Hematopoietic multipotent progenitor cell treated with erythropoietin and hydrocortisone succinate and interleukin-3 and kit ligand, for 17 days (in vitro differentiated cells): ENCODE data around the gene ACKR2.

Experiments used
- DNase-seq: peaks from one replicate; pipeline ENCODE4 v3.0.0-alpha.2; 2015; ENCODE audit warnings: low spot score

ACKR2 gene

DNA sequence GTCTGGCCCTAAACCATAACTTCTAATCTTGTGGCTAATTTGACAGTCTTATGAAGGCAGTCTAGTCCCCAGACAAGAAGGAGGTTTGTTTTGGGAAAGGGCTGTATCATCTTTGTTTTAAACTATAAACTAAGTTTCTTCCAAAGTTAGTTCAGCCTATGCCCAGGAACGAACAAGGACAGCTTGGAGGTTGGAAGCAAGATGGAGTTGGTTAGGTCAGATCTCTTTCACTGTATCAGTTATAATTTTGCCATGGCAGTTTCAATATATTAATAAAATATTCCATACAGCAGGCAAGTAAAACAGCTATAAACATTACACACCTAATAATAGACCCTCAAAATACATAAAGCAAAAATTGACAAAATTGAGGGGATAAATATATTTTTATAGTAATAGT lies 83.6 kb downstream of the ACKR2 start:
- DNase-seq = no peak

DNA sequence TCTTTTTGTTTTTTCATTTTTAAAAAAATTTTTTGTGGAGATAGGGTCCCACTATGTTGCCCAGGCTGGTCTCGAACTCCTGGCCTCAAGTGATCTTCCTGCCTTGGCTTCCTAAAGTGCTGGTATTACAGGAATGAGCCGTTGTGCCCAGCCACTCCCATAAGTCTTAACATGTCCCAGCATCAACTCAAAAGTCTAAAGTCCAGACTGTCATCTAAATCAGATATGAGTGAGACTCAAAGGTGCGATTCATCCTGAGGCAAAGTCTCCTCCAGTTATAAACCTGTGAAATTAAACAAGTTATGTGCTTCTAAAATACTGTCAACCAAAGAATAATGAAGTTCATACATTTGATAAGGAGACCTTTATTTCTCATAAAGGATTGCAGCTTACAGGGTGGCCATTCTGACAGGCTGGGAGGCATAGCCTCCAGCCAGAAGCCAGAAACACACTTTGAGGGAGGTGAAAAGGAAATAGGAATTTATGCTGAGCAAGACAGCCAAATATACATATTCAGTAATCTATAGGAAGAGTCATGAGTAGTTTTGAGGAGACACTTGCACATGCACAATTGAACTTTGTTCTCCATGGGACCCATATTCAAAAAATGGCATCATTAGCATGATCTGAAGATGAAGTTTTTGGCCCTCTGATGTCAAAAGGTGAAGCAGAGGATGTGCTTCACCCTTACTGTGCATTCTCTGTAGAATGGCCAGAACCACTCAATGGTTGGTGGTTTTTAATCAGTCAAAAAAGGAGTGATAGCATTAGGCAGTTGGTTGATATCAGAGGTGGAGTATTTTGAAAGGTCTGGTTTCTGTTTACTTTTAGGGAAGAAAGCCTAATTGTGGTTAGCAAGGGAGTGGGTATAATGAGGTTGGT lies 85.7 kb downstream of the ACKR2 start:
- DNase-seq = no peak

DNA sequence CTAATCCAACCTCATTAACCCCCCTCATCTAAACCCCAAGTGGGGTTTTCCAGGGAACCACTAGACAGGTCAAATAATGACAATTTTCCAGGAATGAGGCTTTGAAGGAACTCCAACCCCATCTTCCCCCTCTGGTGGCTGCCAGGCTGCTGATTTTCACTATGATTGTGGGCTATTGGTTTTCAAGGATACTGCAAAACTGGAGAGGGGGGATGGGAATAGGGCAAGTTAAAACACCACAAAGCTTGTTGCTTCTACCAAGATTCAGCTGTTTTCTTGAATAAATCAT lies 86.3 kb downstream of the ACKR2 start:
- DNase-seq = no peak

DNA sequence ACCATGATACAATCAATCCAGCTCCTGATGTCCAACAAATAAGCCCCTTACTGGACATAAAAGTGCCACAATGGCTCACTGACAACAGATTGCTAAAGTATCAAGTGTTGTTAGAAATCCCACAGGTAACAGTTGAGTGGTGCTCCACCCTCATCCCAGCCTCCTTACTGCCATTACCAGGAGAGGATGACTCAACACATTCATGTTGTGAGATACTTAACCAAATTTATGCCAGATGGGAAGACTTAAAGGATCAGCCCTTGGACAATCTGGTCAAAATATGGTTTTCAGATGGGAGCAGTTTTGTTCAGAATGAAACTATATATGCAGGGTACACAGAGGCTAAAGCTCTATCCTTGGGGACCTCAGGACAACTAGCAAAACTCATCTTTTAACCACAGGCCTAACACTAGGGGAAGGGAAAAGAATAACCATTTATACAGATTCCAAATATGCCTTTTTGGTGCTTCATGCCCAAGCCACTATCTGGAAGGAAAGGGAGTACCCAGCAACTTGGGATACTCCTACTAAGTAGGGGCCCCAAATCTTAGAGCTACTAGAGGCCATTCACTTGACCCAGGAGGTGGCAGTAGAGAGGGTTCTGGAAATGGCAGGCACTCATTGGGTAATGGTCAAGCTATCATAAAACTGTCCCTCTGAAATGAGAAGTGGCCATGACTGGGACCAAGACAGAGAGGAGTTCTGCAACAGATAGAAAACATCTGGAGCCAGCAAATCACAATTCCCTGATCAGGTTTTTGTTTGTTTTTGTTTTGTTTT lies 89.8 kb downstream of the ACKR2 start:
- no peak for DNase-seq

DNA sequence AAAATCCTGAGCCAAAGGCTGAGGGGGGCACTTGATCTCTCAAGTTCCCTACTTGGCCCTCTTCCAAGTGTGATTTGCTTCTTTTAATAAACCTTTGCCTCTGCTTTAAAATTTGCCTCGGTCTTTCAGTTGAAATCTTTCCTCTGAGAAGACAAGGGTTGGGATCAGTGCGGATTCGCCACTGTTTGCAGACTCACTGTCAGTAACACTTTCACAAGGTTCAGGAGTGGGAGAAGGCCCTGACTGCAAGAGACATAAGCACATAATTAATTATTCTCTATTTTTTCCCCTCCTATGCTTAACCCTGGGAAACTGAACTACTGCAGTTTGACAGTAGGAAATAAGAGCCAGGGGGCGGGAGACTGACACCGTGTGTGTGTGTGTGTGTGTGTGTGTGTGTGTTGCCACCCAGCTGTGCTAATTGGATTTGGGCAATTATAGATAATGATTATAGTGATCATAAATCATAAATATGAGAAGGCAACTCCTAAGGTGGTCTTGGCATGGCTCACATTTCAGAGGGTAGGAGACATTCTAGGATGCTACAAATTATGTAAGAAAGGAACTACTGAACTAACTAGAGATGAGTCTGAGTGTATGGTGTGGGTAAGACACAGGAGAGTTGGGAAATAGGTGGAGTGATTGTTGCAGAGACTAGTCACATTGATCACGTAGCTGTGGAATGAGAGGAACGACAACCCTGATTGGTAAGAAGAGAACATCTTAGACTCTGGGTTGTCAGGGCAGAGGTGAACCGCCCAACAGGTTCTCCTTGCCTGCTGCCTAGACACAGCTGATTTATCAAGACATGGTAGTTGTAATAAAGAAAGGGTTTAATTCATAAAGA lies 91.2 kb downstream of the ACKR2 start:
- DNase-seq = no peak

DNA sequence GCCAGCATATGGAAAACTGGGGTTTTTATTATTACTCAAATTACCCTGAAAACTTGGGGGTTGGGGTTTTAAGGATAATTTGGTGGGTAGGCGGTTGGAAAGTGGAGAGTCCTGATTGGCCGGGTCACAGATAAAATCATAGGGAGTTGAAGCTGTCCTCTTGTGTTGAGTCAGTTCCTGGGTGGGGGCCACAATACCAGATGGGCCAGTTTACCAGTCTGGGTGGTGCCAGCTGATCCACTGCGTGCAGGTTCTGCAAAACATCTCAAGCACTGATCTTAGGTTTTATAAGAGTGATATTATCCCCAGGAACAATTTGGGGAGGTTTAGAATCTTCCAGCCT lies 91.8 kb downstream of the ACKR2 start:
- no peak for DNase-seq

DNA sequence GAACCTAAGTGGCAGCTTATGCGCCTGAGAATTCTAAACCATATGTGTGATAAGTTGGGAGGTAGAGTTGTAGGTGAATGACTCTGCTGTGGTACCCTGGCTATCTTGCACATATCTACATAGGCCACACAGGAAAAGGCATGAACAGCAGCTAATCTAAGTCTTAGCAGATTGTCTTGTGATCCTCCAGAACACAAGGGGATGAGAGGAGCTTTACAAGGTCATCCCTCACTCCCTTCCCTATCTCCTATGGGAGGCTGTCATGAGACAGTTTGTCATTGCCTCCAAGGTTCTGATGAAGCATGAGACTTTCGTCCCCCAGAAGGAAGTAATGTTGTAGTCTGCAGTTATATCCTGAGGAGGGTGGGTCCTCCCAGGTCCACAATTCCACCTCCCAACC lies 93.0 kb downstream of the ACKR2 start:
- no peak for DNase-seq

DNA sequence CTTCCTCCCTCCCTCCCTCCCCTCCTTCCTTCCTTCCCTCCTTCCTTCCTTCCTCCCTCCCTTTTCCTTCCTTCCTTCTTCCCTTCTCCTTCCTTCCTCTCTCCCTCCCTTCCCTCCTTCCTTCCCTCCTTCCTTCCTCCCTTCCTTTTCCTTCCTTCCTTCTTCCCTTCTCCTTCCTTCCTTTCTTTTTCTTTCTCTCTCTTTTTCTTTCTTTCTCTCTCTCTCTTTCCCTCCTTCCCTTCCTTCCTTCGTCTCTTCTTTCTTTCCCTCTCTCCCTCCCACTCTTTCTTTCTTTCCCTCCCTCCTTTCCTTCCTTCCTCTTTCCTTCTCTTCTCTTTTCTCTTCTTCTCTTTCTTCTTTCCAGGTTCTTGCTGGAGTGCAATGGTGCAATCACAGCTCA lies 94.8 kb downstream of the ACKR2 start:
- DNase-seq = no peak

DNA sequence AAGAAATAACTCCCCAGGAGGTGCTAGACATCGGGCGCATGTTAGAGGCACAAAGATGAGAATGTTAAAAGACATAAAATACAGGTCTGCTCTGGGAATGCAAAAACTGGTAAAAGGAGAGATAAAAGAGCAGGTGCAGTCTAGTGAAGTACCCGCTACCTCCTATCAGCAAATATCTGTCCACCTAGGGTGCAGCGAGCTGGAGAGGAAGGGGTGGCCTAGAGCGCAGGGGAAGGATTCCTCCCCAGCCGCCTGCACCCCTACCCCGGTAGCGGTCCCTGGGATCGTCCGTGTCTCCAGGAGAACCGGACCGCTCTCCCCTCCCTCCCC lies 96.5 kb downstream of the ACKR2 start:
- DNase-seq = no peak

DNA sequence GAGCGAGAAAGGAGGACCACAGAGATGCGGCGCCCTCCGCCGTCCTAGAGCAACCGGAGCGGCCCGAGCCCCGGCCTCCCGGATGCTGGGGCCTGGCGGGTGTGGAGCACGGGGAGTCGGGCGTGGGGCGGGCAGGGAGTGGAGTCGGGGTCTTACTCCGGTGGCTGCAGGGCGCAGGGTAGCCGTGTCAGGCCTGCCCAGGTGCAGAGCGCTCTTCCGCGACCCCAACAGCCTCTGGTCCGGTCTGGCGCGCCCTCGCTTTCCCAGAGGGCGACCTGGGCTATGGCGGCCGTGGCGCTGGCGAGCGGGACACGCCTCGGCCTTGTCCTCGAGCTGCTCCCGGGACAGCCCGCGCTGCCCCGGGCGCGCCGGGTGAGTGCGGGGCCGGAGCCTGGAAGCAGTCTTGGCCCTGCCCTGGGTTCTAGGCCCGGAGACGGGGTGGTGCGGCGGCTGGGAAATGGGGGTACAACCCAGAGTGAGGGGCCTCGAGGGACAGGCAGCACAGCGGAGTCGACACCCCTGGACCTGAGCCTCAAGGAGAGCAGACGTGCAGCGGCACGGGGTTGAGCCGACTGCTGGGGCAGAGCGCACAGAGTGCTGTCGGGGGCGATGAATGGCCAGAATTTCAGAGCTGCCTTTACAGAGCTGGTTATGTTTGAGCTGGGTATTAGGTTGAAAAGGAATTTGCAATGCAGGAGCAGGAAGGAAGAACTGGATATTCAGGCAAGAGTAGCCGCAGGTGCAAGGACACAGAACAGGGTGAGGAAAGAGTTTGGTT lies 97.0 kb downstream of the ACKR2 start, which contains the start of gene ZNF662:
Gene ZNF662 (plus strand): TSS at position 73 of the 778 bp plus-strand sequence. CDS start 1,973 bp downstream, outside the sequence.
- no peak for DNase-seq

DNA sequence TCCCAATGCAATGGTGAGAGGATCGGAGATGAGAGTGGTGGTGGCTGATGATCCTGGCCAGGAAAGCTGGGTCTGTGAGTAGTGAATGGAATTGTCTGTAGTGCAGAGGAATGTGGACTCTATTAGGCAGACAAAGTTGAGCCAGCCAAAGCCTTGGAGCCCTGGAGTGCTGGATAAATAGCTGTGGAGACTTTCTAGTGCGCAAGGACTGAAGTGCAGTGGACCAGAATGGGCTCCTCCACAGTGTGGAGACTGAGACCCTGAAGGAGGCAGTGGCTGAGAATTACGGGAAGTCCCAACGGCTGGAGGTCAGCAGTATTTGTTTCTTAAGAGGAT lies 97.6 kb downstream of the ACKR2 start:
- no peak for DNase-seq

DNA sequence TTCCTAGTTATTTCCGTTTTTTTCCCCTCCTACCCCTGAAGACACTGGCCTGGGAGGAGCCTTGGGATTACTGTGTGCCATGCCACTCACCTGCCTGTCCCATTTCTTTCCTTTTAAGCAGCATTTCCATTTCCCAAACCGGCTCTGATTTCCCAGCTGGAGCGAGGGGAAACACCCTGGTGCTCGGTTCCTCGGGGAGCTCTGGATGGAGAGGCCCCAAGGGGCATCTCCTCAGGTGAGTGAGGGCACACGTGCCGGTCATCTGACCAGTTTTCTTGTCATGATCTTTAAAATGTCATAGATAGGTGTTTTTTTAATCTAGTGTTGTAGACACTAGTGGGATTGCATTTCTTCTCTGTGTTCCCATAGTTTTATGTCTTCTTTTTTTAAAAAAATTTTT lies 99.4 kb downstream of the ACKR2 start:
- DNase-seq = no peak

DNA sequence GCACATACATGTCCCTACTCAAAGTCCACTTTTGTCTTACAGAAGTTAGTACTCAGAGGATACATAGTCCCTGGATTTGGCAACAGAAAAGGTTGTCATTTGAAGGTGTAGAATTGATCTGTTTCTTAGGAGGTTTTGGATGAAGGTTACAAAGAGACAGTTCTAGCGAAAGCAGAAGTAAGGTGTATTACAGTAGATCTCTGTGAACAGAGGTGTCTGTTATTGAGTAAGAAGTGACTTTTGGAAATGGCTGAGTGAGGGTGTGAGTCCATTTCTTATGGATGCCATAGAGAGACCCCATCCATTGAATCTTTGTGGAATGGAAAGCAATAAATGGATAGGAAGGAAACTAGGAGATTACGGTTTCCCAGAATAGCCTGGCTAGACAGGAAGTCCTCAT lies 102.3 kb downstream of the ACKR2 start:
- no peak for DNase-seq

DNA sequence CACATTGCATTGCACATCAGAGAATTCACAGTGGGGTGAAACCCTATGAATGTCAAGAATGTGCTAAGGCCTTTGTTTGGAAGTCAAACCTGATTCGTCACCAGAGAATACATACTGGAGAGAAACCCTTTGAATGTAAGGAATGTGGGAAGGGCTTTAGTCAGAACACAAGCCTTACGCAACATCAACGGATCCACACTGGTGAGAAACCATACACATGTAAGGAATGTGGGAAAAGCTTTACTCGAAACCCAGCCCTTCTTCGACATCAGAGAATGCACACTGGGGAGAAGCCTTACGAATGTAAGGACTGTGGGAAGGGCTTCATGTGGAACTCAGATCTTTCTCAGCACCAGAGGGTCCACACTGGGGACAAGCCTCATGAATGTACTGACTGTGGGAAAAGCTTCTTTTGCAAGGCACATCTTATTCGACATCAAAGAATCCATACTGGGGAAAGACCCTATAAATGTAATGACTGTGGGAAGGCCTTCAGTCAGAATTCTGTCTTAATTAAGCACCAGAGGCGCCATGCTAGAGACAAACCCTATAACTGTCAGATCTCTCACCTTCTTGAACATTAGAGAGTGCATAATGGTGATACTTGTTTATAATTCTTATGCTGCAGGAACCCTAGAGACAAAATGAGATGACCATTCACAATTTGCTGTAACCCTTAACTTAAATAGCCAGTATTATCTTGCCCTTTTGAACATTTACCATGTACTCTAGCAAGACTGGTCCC lies 105.7 kb downstream of the ACKR2 start:
- DNase-seq = no peak
